RWPE1 (cell line): ENCODE data around the gene SMIM22.
A peak's percentile ranks its signal among the peaks of the same experiment; 100 is the strongest.

ENCODE experiments used
- CTCF ChIA-PET: fragments of 350-600 bp; sonication (Branson Sonifier 250); formaldehyde crosslinking; extraction: SDS; loops from one replicate; lab custom pipeline; 2021; lab: Yijun Ruan, JAX
- POLR2A ChIA-PET: fragments of 400-600 bp; formaldehyde crosslinking; extraction: SDS; loops from one replicate; lab custom pipeline; 2020; ENCODE audit warnings: antibody characterized with exemption; ENCODE audit not compliant: low non-redundant PET; lab: Yijun Ruan, JAX
- DNase-seq: peaks from one replicate; pipeline ENCODE4 v3.0.0; 2012; ENCODE audit warnings: low spot score
- H3K27ac ChIP-seq: fragments of 450-650 bp; 2 replicates; pipeline ENCODE4 v1.5.1; 2017
- CTCF ChIP-seq: fragments of 450-650 bp; conservative IDR thresholded peaks from 2 replicates; pipeline ENCODE4 v1.5.1; 2017; ENCODE audit warnings: low read depth, mild to moderate bottlenecking

The SMIM22 gene

GRCh38 chr16:4813251-4814003, 18.3 kb downstream of the SMIM22 start:
- ChIA-PET POLR2A (interaction anchor here (0.6 kb wide), 1 partner anchor 140 kb away, joined by 4 read pairs; no protein-coding TSS in a partner anchor), CTCF (no interaction called here)
- no peak overlapping the region for H3K27ac ChIP-seq
- no peak for DNase-seq
- no peak for TF ChIP-seq CTCF

GRCh38 chr16:4814046-4814445, 18.9 kb downstream of the SMIM22 start:
- H3K27ac ChIP-seq = no peak overlapping the region
- ChIA-PET CTCF (no interaction called here), POLR2A (no interaction called here)
- no peak for TF ChIP-seq CTCF
- no peak for DNase-seq

- CTCF ChIA-PET = interaction anchor here (0.8 kb wide), 1 partner anchor 84 kb away, joined by 3 read pairs; no protein-coding TSS in a partner anchor
- POLR2A ChIA-PET = no interaction called here
- DNase-seq = no peak
- no peak for TF ChIP-seq CTCF
- no peak overlapping the region for H3K27ac ChIP-seq
Observed at GRCh38 chr16:4814542-4815173, 19.5 kb downstream of the SMIM22 start.

- DNase-seq = no peak
- CTCF ChIA-PET = no interaction called here
- no peak for TF ChIP-seq CTCF
- peak overlapping the region; percentile 7; the same call in 1 of the 2 replicates for H3K27ac ChIP-seq
- POLR2A ChIA-PET = no interaction called here
Observed at GRCh38 chr16:4820652-4821051, 25.5 kb downstream of the SMIM22 start.

- ChIA-PET POLR2A (no interaction called here), CTCF (no interaction called here)
- no peak for DNase-seq
- no peak for TF ChIP-seq CTCF
- no peak overlapping the region for H3K27ac ChIP-seq
Observed at GRCh38 chr16:4825196-4825595, 30.0 kb downstream of the SMIM22 start.

- no peak for TF ChIP-seq CTCF
- no peak for DNase-seq
- POLR2A ChIA-PET = no interaction called here
- CTCF ChIA-PET = no interaction called here
- H3K27ac ChIP-seq = no peak overlapping the region
Observed at GRCh38 chr16:4826526-4826925, 31.4 kb downstream of the SMIM22 start.
